MM.1S (cell line): ENCODE measurements around the gene TMEM205.

Experiments
- DNase-seq: peaks from one replicate; pipeline ENCODE4 v3.0.0-alpha.2; 2015
- H2AFZ ChIP-seq: fragments of 300-600 bp; sonication (generic); 2 replicates; pipeline ENCODE4 v1.6.0; 2016; ENCODE audit warnings: antibody characterized with exemption, low read length
- H3F3A ChIP-seq: fragments of 300-600 bp; sonication (generic); 2 replicates; pipeline ENCODE4 v1.6.1; 2016; ENCODE audit warnings: mild to moderate bottlenecking, antibody characterized with exemption, low read length, moderate library complexity, mixed read lengths; ENCODE audit not compliant: insufficient read depth
- H3K27ac ChIP-seq: fragments of 300-600 bp; sonication (generic); 2 replicates; pipeline ENCODE4 v1.5.1; 2016; ENCODE audit warnings: mild to moderate bottlenecking, low read length
- H3K27me3 ChIP-seq: fragments of 300-600 bp; sonication (generic); replicated peaks from 2 replicates; pipeline ENCODE4 v1.6.0; 2016; ENCODE audit warnings: low read length; ENCODE audit not compliant: insufficient read depth
- H3K36me3 ChIP-seq: fragments of 300-600 bp; sonication (generic); replicated peaks from 2 replicates; pipeline ENCODE4 v1.6.1; 2016; ENCODE audit warnings: mild to moderate bottlenecking, low read length, mixed read lengths; ENCODE audit not compliant: insufficient read depth
- H3K4me1 ChIP-seq: fragments of 300-600 bp; sonication (generic); 2 replicates; pipeline ENCODE4 v1.6.1; 2016; ENCODE audit warnings: low read length, mixed read lengths
- H3K4me2 ChIP-seq: fragments of 300-600 bp; sonication (generic); 2 replicates; pipeline ENCODE4 v1.6.0; 2016; ENCODE audit warnings: low read depth, low read length
- H3K4me3 ChIP-seq: fragments of 300-600 bp; sonication (generic); 2 replicates; pipeline ENCODE4 v1.5.1; 2016; ENCODE audit warnings: low read length, mixed read lengths
- H3K79me2 ChIP-seq: fragments of 300-600 bp; sonication (generic); 2 replicates; pipeline ENCODE4 v1.6.1; 2016; ENCODE audit warnings: mixed run types, low read length, mixed read lengths
- H3K9ac ChIP-seq: fragments of 300-600 bp; sonication (generic); 2 replicates; pipeline ENCODE4 v1.6.1; 2016; ENCODE audit warnings: low read length, mixed read lengths
- H3K9me2 ChIP-seq: fragments of 300-600 bp; sonication (generic); replicated peaks from 2 replicates; pipeline ENCODE4 v1.6.1; 2016; ENCODE audit warnings: mild to moderate bottlenecking, low read length, mixed read lengths; ENCODE audit not compliant: insufficient read depth
- H3K9me3 ChIP-seq: fragments of 300-600 bp; sonication (generic); replicated peaks from 2 replicates; pipeline ENCODE4 v1.6.1; 2016; ENCODE audit warnings: mild to moderate bottlenecking, low read length, mixed read lengths; ENCODE audit not compliant: insufficient read depth
- H4K20me1 ChIP-seq: fragments of 300-600 bp; sonication (generic); 2 replicates; pipeline ENCODE4 v1.6.1; 2016; ENCODE audit warnings: mild to moderate bottlenecking, low read length, moderate library complexity, mixed read lengths; ENCODE audit not compliant: insufficient read depth
- EZH2 ChIP-seq: fragments of 300-600 bp; sonication (generic); optimal IDR thresholded peaks from 2 replicates; pipeline ENCODE3; 2017; ENCODE audit warnings: low read depth, mild to moderate bottlenecking, antibody characterized with exemption, low read length, mixed read lengths
- EZH2phosphoT487 ChIP-seq: fragments of 300-600 bp; sonication (generic); IDR thresholded peaks from 2 replicates; pipeline ENCODE4 v1.6.1; 2018; ENCODE audit warnings: antibody characterized with exemption, low read length
- TF ChIP-seq, protein P1 (sequence below): fragments of 300-600 bp; sonication (generic); IDR thresholded peaks from 2 replicates; pipeline ENCODE4 v1.5.1; 2016; ENCODE audit warnings: antibody characterized with exemption, low read length, mixed read lengths

The TMEM205 gene

GRCh38 chr19:11373166-11373884 lies 27.3 kb upstream of the TMEM205 start:
- Histone ChIP-seq H3K27ac (no peak overlapping the region), H3K9ac (no peak overlapping the region), H3K79me2 (peaks cover 12% of the 10 kb centered on the region), H3F3A (no peaks in the 10 kb centered on the region), H3K4me2 (peak overlapping the region; percentile 94), H2AFZ (no peak overlapping the region), H3K36me3 (no peaks in the 10 kb centered on the region), H4K20me1 (no peaks in the 10 kb centered on the region), H3K4me3 (peak overlapping the region; percentile 84; the same call in 1 of the 2 replicates), H3K9me2 (no peaks in the 10 kb centered on the region), H3K9me3 (no peaks in the 10 kb centered on the region), H3K4me1 (peaks cover 19% of the 10 kb centered on the region), H3K27me3 (no peaks in the 10 kb centered on the region)
- TF ChIP-seq, protein P1, sequence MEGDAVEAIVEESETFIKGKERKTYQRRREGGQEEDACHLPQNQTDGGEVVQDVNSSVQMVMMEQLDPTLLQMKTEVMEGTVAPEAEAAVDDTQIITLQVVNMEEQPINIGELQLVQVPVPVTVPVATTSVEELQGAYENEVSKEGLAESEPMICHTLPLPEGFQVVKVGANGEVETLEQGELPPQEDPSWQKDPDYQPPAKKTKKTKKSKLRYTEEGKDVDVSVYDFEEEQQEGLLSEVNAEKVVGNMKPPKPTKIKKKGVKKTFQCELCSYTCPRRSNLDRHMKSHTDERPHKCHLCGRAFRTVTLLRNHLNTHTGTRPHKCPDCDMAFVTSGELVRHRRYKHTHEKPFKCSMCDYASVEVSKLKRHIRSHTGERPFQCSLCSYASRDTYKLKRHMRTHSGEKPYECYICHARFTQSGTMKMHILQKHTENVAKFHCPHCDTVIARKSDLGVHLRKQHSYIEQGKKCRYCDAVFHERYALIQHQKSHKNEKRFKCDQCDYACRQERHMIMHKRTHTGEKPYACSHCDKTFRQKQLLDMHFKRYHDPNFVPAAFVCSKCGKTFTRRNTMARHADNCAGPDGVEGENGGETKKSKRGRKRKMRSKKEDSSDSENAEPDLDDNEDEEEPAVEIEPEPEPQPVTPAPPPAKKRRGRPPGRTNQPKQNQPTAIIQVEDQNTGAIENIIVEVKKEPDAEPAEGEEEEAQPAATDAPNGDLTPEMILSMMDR: no peak
- TF ChIP-seq EZH2 (no peak), EZH2phosphoT487 (no peak)
- no peak for DNase-seq

DNA sequence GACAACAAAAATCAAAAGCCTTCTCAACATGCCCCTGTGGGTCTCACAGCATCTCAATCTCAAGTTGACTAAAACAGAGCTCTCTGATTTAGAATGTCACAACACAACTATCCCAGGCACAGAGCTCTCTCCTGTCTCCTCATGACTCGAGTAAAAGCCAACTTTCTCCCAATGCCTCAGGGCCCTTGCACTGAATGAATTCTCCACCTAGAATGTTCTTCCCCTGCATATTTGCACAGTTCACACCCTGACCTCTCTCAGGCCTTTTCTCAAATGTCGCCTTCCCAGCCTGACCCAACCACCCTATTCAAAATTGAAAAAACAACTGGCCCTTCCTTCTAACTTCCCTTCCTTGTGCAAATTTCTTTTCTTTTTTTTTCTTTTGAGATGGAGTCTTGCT lies 24.7 kb upstream of the TMEM205 start:
- Histone ChIP-seq H3K9me3 (no peaks in the 10 kb centered on the region), H4K20me1 (no peaks in the 10 kb centered on the region), H3K27ac (no peak overlapping the region), H3K9me2 (no peaks in the 10 kb centered on the region), H3K4me3 (no peak overlapping the region), H3K27me3 (no peaks in the 10 kb centered on the region), H3F3A (no peaks in the 10 kb centered on the region), H3K4me2 (no peak overlapping the region), H3K79me2 (peaks cover 8% of the 10 kb centered on the region), H3K36me3 (no peaks in the 10 kb centered on the region), H2AFZ (no peak overlapping the region), H3K4me1 (peaks cover 9% of the 10 kb centered on the region), H3K9ac (no peak overlapping the region)
- no peak for TF ChIP-seq EZH2phosphoT487
- DNase-seq: no peak

DNA sequence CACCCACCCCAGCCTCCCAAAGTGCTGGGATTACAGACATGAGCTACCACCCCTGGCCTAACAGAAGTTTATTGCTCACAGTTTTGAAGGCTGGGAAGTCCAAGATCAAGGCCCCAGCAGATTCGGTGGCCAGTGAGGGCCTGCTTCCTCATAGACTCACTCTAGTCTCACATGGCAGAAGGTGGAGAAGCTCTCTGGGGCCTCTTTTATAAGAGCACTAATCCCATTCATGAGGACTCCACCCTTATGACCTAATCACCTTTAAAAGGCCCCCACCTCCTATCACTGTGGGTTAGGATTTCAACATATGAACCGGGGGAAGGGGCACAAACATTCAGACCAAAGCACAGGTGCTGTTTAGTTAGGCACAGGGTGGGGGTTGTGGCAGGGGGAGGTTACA lies 21.5 kb upstream of the TMEM205 start:
- DNase-seq: no peak
- no peak overlapping the region for H3K27ac ChIP-seq
- H4K20me1 ChIP-seq: no peaks in the 10 kb centered on the region
- no peaks in the 10 kb centered on the region for H3K4me1 ChIP-seq
- no peaks in the 10 kb centered on the region for H3K79me2 ChIP-seq
- no peak overlapping the region for H3K9ac ChIP-seq
- no peaks in the 10 kb centered on the region for H3K27me3 ChIP-seq
- H3K4me2 ChIP-seq: no peak overlapping the region
- no peaks in the 10 kb centered on the region for H3F3A ChIP-seq
- no peaks in the 10 kb centered on the region for H3K9me2 ChIP-seq
- no peaks in the 10 kb centered on the region for H3K36me3 ChIP-seq
- H3K9me3 ChIP-seq: no peaks in the 10 kb centered on the region
- H3K4me3 ChIP-seq: no peak overlapping the region
- H2AFZ ChIP-seq: no peak overlapping the region
- TF ChIP-seq EZH2phosphoT487: no peak
- TF ChIP-seq EZH2: no peak
- TF ChIP-seq, protein P1: no peak

GRCh38 chr19:11365557-11366117 lies 19.6 kb upstream of the TMEM205 start:
- Histone ChIP-seq H3K9me3 (no peaks in the 10 kb centered on the region), H3K36me3 (no peaks in the 10 kb centered on the region), H3K4me2 (no peak overlapping the region), H3K27me3 (no peaks in the 10 kb centered on the region), H3K4me3 (no peak overlapping the region), H3K4me1 (no peaks in the 10 kb centered on the region), H3K9me2 (no peaks in the 10 kb centered on the region), H3F3A (no peaks in the 10 kb centered on the region), H3K79me2 (no peaks in the 10 kb centered on the region), H4K20me1 (no peaks in the 10 kb centered on the region), H3K9ac (no peak overlapping the region), H2AFZ (no peak overlapping the region), H3K27ac (no peak overlapping the region)
- no peak for DNase-seq
- TF ChIP-seq EZH2: no peak
